ENCODE results near the gene QKI. TPM values are rescaled to one million over a fixed set of nuclear protein-coding genes. Genes with fewer than 3 reads are reported as not detected.

The QKI gene
- total and polyA plus RNA-seq, 2 of the 8 experiments (the other 6 are each of a cell fraction or from before 2014, with no cell fraction given) = 181 to 183 TPM

- Histone ChIP-seq H2BK12ac (ENCODE audit: low read depth, low read length) (peak overlapping the region; percentile 68; the same call in 1 of the 2 replicates), H2BK15ac (ENCODE audit: low read length) (no peak overlapping the region), H2AK5ac (ENCODE audit: low read depth, low read length) (no peak overlapping the region), H4K8ac (ENCODE audit: extremely low read depth, insufficient read depth, low read length) (no peak overlapping the region), H2BK120ac (replicated peaks; ENCODE audit: low read depth, low read length) (no peak overlapping the region), H3K79me2 (ENCODE audit: control insufficient read depth in 1 of 2, insufficient read depth in 2 of 2, low read length in 2 of 2) (no peaks in the 10 kb centered on the region), H3K23me2 (ENCODE audit: low read depth, low read length) (no peaks in the 10 kb centered on the region), H3K9me3 (ENCODE audit: insufficient read depth in 2 of 2, low read depth in 1 of 2, low read length in 1 of 2) (no peaks in the 10 kb centered on the region), H3K27ac (ENCODE audit: low read depth, low read length) (no peak overlapping the region), H3K14ac (ENCODE audit: insufficient read length) (no peak overlapping the region), H2AFZ (ENCODE audit: low read length) (no peak overlapping the region), H3K23ac (ENCODE audit: insufficient read length) (no peak overlapping the region), H3K56ac (replicated peaks; ENCODE audit: insufficient read length, low read depth, low read length) (no peak overlapping the region), H3K36me3 (ENCODE audit: control insufficient read depth in 2 of 4, insufficient read depth in 4 of 4, low read length in 3 of 4) (no peaks in the 10 kb centered on the region), H2BK5ac (ENCODE audit: low read depth, low read length) (no peak overlapping the region), H3K4me3 (ENCODE audit: extremely low read depth in 1 of 4, insufficient read depth in 2 of 4, low read depth in 3 of 4, low read length in 4 of 4) (no peak overlapping the region), H2BK20ac (ENCODE audit: low read length) (0 out of 2 replicates have a peak overlapping the region, but pooled peaks have one; percentile 7), H4K5ac (ENCODE audit: insufficient read length, low read depth, low read length) (no peak overlapping the region), H3K4me1 (replicated peaks in 1 of 4; ENCODE audit: control insufficient read depth in 3 of 4, insufficient read depth in 4 of 4, low read length in 3 of 4) (no peaks in the 10 kb centered on the region; a peak in 1 of 7 replicates), H3K4ac (replicated peaks; ENCODE audit: insufficient read length, low read depth, low read length) (no peak overlapping the region), H3K9ac (replicated peaks in 1 of 4; ENCODE audit: extremely low read depth in 1 of 4, low read depth in 3 of 4, low read length in 3 of 4) (no peak overlapping the region), H4K91ac (replicated peaks; ENCODE audit: insufficient read length, low read length) (no peak overlapping the region), H3K79me1 (ENCODE audit: low read depth, low read length) (no peaks in the 10 kb centered on the region), H4K20me1 (replicated peaks in 1 of 2; ENCODE audit: control insufficient read depth in 1 of 2, insufficient read depth in 2 of 2, low read length in 2 of 2) (no peaks in the 10 kb centered on the region), H3K4me2 (ENCODE audit: insufficient read depth in 1 of 2, low read depth in 2 of 2, low read length in 2 of 2) (no peak overlapping the region), H3K18ac (ENCODE audit: extremely low read depth, low read length) (no peak overlapping the region), H3K27me3 (replicated peaks in 1 of 4; ENCODE audit: control insufficient read depth in 3 of 4, extremely low read depth in 1 of 4, insufficient read depth in 3 of 4, low read length in 3 of 4) (no peaks in the 10 kb centered on the region)
- DNase-seq (ENCODE audit: low read depth in 1 of 2, low spot score in 2 of 2) (no peak), FAIRE-seq (no peak)
- ChIA-PET CTCF (ENCODE audit: partially characterized antibody) (no interaction called here), POLR2A (ENCODE audit: partially characterized antibody) (no interaction called here)
- 95% methylated on average over 10 of the region's 10 CpGs; no CpG with 5 or more reads in 1 of the 2 experiments for WGBS, 2 experiments (ENCODE audit: extremely low coverage in 1 of 2, insufficient coverage in 1 of 2, insufficient read length in 1 of 2, insufficient replicate concordance in 2 of 2, low coverage in 1 of 2, low lambda C conversion rate in 2 of 2, missing lambda C conversion rate in 1 of 2)
- TF ChIP-seq YY1 (IDR thresholded peaks at IDR 0.05; ENCODE audit: low read depth, low read length) (no peak), USF2 (IDR thresholded peaks at IDR 0.05; ENCODE audit: low read length) (no peak), HDAC2 (IDR thresholded peaks at IDR 0.05; ENCODE audit: borderline replicate concordance in 1 of 2, low read depth in 2 of 2, low read length in 2 of 2) (no peak), E2F6 (IDR thresholded peaks at IDR 0.05) (no peak), CHD2 (IDR thresholded peaks at IDR 0.05; ENCODE audit: low read length) (no peak), RNF2 (IDR thresholded peaks at IDR 0.05; ENCODE audit: borderline replicate concordance, low read depth, low read length, missing control alignments, poor library complexity, severe bottlenecking) (no peak), GABPA (IDR thresholded peaks at IDR 0.05; ENCODE audit: borderline replicate concordance, insufficient read depth, low read length) (no peak), POLR2AphosphoS5 (IDR thresholded peaks at IDR 0.05; ENCODE audit: low read depth, low read length) (no peak), MAFK (IDR thresholded peaks at IDR 0.05; ENCODE audit: low read depth, low read length) (no peak), NRF1 (IDR thresholded peaks at IDR 0.05; ENCODE audit: low read depth, low read length) (no peak), EGR1 (IDR thresholded peaks at IDR 0.05; ENCODE audit: borderline replicate concordance, low read depth, low read length) (no peak), TBP (IDR thresholded peaks at IDR 0.05; ENCODE audit: low read depth, low read length) (no peak)
These were observed 37.0 kb upstream of the QKI start for GRCh38 chr6:163377561-163377960.
